ENCODE measurements around the gene TENM3. TPM values are rescaled to one million over a fixed set of nuclear protein-coding genes. Genes with fewer than 3 reads are reported as not detected.

The TENM3 gene
- polyA plus RNA-seq, 4 donors, result 15.3 to 18.0 (median 17.9) TPM

DNA sequence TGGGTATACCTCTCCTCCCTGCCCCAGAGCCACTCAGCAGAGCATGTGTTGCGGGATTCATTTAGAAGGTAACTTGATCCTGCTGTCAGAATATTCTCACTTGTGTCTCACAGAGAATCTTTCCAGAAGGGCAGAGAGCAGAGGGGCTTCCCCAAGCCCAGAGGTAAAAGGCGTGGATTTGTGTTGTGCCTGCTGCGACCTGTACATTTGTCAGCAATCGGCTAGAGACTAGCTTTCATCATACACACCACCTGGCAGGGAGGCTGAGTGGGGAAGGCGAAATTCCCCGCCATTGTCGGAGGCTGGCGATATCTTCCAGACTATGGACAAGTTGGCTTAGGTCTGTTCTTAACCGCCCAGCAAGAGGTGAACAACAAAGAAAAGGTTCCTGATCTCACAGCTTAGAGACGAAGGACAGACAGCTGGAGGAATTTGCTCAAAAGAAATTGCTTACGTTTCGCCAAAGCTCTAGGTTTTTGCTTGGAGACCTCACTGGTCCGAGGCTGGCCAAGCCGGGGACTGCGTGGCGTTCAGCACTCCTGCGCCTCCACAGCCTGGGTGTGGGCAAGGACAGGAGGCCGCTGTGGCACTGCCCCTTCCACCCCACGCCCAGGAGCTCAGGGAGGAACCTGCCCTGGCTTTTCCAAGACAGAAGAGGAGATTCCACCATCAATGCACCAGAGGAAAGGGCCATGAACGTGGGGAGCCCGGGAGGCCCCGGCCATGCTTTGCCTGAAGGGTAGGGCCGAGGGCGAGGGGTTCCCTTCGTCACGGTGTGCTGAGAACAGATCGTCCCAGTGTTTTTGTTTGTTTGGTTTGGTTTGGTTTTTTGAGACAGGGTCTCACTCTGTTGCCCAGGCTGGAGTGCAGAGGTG is 604.6 kb downstream of the TENM3 start:
- no peak for DNase-seq (ENCODE audit: low read depth in 4 of 4, low spot score in 3 of 4)

- no peak for DNase-seq (ENCODE audit: low read depth in 4 of 4, low spot score in 3 of 4)
Observed at GRCh38 chr4:182848685-182849084, 605.5 kb downstream of the TENM3 start.

All from right renal pelvis (tissue), 4 donors.